Iris pigment epithelial cell (primary cell): ENCODE data around the gene DNAI7.

Experiments used
- DNase-seq: peaks from one replicate; pipeline ENCODE4 v3.0.0-alpha.2; 2011; ENCODE audit warnings: low read depth

DNAI7 gene, protein sequence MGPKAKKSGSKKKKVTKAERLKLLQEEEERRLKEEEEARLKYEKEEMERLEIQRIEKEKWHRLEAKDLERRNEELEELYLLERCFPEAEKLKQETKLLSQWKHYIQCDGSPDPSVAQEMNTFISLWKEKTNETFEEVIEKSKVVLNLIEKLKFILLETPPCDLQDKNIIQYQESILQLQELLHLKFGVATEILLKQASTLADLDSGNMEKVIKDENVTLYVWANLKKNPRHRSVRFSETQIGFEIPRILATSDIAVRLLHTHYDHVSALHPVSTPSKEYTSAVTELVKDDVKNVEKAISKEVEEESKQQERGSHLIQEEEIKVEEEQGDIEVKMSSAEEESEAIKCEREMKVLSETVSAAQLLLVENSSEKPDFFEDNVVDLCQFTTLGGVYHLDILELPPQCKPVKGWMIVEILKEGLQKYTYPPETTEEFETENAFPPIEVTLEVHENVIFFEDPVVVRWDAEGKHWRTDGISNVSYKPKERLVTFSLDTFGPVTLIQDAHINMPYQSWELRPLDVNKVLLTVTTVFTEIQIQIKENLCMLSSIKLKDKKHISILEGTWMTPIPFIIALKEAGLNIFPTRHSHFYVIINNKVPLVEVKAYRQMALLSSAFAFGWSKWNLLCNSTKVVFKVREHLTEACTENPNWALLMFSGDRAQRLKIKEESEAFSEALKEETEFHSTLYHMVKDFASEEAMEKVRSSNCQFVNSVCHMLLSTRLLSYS

GRCh38 chr12:25195056-25195971, at the start of gene DNAI7, which contains the start of gene ETFRF1:
Gene DNAI7, minus strand, starts transcription at chr12:25195160. Its CDS starts 82 bp downstream, at chr12:25195078.
Gene ETFRF1, plus strand, starts transcription at chr12:25195237. Its CDS starts 8,720 bp downstream, at chr12:25203957.
- DNase-seq, result peak; percentile 96

GRCh38 chr12:25243680-25243990, 48.7 kb upstream of the DNAI7 start:
- DNase-seq, result no peak

DNA sequence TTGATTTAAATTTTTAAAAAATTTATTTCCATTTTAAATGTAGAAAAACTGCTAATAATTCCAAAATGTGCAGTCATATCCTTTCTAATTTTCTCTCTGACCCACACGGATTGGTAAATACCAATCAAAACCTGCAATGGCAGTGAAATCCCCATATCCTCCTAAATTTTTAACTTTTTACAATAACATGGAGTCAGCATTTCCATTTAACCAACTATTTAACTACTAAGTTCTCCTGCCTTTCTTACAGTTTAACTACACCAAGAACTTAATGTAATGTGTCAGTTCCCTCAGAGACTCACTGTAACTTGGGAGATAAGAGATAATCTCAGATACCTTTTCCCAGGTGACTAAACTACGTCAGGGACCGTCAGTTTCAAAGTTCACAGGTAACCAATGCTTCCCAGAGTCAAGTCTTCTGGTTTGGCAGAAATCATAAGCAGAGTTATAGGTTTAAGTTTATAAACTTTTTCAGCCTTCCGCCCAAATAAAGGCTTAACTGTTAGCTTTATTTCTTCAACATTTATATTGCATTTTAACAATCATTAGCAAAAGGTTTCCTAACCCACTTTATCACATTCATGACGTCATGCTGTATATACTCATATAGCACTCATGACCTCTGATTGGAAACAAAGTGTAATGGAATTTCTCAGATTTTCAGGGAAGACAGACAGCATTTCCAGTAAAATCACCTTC, 48.2 kb upstream of the DNAI7 start:
- peak; percentile 45 for DNase-seq

DNA sequence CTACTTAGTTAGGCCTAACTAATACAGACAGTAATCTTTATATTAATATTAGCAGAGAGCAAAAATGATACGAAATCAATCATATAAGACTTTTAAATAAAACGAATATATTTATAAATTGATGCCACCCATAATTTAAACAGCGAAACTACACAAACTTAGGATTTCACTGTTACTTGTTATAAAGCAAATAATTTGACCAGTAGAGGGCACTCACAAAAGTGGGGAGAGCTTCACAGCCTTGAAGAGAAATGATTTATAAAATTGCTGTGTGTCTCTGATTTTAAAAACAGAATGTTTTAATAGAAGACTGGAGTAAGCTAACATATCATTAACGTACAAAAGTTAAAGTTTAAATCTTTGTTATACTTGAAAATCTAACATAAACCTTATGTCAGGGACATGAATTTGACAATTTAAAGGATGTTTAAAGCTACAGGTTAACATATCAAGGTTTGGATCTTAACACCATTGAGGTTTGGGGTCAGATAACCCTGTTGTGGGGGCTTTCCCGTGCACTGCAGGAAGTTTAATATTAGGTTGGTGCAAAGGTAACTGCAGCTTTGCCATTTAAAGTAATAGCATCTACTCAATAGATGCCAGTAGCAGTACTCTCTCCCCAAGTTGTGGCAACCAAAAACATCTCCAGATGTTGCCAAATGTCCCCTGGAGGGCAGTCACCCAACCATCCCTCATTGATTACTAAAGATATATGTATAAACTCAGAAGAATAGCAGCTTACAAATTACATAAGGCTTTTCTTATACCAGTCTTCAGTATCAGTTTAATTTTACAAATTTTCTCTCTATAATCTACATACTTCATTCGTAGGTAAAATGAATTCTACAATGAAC, 46.4 kb upstream of the DNAI7 start:
- DNase-seq, result peak; percentile 63

GRCh38 chr12:25236626-25237025, 41.7 kb upstream of the DNAI7 start:
- peak; percentile 50 for DNase-seq

GRCh38 chr12:25236190-25236589, 41.2 kb upstream of the DNAI7 start:
- peak; percentile 51 for DNase-seq

DNA sequence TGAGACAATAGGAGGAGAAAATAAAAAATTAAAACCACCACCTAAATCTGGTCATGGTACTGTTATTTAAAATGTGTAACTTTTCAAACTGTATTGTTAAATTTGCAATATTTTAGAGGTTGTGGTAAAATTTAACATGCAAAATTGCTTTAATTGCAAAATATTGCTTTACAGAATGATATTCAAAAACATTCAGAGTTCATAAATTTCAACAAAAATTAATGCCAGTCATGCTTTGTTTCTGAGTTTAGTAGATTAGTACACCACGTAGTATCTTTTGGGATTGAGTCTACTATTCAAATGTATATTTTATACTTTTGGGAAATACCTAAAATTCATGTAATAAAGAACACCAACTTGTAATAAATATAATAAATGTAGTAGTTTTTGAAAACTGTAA, 18.4 kb upstream of the DNAI7 start:
- no peak for DNase-seq

DNA sequence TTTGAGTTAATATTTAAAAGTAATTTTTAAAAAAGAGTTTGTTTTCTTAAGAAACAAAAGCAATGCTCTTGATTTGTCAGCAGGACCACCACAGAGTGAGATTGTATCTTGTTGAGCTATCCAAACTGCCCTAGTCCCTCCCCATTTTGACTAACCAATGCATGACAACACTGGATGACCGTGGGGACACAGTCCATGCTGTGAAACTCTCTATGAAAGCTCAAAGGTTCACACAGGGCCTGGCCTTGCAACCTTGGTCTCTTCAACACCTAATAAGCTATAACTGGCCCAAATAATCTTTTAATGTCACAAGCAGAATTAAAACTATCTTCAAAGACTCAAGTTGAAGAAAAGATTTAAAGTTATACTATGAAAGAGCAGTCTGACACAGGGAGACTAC, 13.6 kb upstream of the DNAI7 start:
- no peak for DNase-seq

- DNase-seq, result no peak
Measured at GRCh38 chr12:25207846-25208245, 12.9 kb upstream of the DNAI7 start.

GRCh38 chr12:25207411-25207810, 12.5 kb upstream of the DNAI7 start:
- no peak for DNase-seq

GRCh38 chr12:25202137-25202536, 7.2 kb upstream of the DNAI7 start:
- DNase-seq, result no peak

DNA sequence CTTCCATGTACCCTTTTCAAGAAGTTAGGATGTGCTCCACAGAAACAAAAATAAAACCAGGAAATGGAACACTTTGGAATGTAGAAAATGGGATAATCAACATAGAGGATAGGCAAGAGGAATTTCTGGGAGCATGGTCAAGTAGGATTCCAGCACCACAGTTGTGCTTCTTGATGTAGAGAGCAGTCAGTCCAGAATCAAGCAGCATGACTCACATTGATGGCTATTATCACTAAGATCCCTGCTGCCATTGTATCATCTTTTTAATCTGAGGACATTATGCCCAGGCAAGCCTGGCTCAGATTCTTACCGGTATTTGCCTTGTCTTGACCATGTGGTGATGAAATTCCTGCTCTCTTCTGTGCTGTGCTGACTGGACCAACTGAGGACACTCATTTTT, 5.7 kb upstream of the DNAI7 start:
- DNase-seq, result peak; percentile 33

- DNase-seq, result no peak
Measured at GRCh38 chr12:25197608-25198007, 2.6 kb upstream of the DNAI7 start.

DNA sequence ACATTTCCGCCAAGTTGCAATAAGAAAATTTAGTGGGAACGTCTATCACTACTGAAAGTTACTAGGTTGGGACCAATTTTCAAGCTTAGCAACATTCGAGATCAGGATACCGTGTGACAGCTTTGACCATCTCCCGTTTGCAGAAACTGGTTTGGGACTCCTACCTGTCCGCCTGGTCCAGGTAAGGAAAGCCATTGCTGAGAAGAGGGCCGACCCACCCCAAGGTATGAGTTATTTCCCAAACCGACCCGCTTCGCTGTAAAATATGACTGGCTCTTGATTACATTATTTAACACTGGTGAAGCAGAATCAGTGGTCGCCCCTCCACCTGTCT, 271 bp downstream of the DNAI7 start:
- DNase-seq, result no peak

DNA sequence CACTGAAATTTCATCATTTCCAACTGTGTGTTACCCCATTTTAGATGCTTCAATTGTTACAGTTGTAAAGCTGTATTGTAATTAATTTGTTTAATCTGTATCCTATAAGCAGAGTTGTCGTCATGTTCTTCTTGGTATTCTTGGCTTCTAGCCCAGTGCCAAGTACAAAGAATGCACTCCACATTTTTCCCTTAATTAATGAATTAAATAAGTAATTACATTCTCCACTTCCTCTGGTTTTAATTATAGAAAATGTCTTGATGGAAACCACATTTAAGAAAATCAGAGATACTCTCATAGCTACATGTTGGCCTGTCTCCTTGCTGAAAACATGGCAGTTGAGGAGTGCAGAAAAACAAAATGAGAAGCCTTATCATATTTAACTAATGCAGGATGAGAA, 746 bp downstream of the DNAI7 start:
- no peak for DNase-seq

- no peak for DNase-seq
Measured at GRCh38 chr12:25190793-25191192, 4.2 kb downstream of the DNAI7 start.

DNA sequence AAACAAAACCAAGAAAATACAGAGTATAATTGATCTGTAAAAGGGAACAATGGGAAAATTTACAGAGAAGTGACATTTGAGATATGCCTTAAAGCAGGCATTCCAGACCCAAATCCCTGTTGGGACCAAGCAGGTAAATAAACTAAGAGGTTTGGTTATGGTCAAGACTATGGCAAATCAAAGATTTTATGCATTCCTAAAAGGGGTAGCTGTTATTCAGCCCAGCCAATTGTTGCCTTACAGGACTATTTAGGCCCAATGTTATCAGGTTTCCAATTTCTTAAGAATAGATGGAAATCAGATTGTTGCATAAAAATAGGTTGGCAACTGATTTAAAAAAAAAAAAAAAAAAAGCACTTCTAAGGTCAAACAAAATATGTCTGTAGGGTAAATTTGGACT, 5.3 kb downstream of the DNAI7 start:
- DNase-seq, result peak; percentile 18

DNA sequence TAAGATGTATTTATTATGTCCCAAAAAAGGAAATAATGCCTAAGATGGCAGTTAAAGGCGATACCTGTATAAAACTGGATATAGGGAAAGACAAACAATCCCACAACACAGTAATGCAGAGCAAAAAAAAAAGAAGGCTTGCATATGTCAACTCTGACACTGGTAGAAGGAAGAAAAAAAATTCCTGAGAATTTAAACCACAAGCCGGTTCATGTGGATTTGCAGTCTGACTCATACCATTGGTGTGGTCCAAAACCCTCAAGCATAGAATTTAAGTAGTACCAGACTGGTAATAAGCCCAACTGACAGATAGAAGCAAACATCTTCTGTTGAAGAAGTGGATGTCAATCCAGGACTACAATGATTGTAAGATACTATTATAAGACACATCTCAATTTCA, 7.2 kb downstream of the DNAI7 start:
- DNase-seq, result peak; percentile 94

DNA sequence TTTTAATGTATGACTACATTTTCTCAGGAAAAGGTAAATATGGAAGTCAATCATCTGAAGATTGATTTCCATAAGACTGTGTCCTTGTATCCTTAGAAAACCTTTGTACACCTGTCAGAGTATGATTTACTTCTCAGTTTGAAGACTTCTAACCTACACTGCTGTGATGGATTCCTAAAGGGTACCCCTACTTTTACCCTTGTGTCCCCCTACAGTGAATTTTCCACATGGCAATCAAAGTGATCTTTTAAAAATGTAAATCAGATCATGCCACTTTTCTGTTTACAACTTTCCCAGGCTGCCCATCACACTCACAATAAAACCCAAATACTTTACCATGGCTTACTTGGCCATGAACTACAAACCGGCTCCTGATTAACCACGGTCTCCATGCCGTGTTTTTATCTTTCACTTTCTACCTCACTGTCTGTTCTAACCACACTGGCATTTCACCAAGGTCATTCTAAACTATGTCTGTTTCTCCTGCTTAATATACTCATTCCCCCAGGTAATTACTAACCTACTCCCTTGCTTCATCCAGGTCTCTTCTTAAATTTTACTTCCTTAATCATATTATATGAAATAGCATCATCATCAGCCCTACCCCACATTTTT, 8.1 kb downstream of the DNAI7 start:
- peak; percentile 76 for DNase-seq

- no peak for DNase-seq
Measured at GRCh38 chr12:25186038-25186787, 8.7 kb downstream of the DNAI7 start.
